ENCODE results near the gene C4orf36. TPM values are rescaled to one million over a fixed set of nuclear protein-coding genes. Genes with fewer than 3 reads are reported as not detected.

C4orf36 gene
- polyA plus RNA-seq, 4 donors: 0.46 to 4.0 (median 0.54) TPM; not detected in 1

GRCh38 chr4:86934771-86935565, 42.7 kb upstream of the C4orf36 start, which contains the start of gene AFF1:
Gene AFF1, plus strand, starts transcription at chr4:86935011. Its CDS starts 13,523 bp downstream, at chr4:86948534.
- Histone ChIP-seq H3K36me3 (ENCODE audit: control insufficient read depth in 3 of 3, insufficient read depth in 2 of 3, low read depth in 1 of 3, low read length in 3 of 3) (peaks cover 0 to 7% (median 5%) of the 10 kb centered on the region in 3 donors), H3K4me1 (ENCODE audit: control insufficient read depth in 3 of 3, insufficient read depth in 2 of 3, low read depth in 1 of 3, low read length in 2 of 3) (peaks cover 6 to 23% (median 17%) of the 10 kb centered on the region in 3 donors), H3K9me3 (ENCODE audit: control insufficient read depth in 2 of 2, insufficient read depth in 1 of 2, low read depth in 1 of 2, low read length in 1 of 2) (no peaks in the 10 kb centered on the region), H3K4me3 (ENCODE audit: low read depth in 1 of 3, low read length in 3 of 3) (peak within 1 kb of the TSS; percentile 79 to 93 (median 83)), H3K27me3 (ENCODE audit: control insufficient read depth in 3 of 3, insufficient read depth in 3 of 3, low read length in 3 of 3) (no peaks in the 10 kb centered on the region), H3K27ac (ENCODE audit: low read depth in 1 of 3, low read length in 2 of 3) (peak within 1 kb of the TSS; percentile 93 to 98 (median 96))
- WGBS, 3 donors: 0 to 1% (median 0%) methylated on average over 66 to 97 of the region's 97 CpGs
- FAIRE-seq (no peak), DNase-seq (peak; percentile 94 to 98)

GRCh38 chr4:86934147-86934770, 42.0 kb upstream of the C4orf36 start:
- 2 to 7% (median 3%) methylated on average over 15 of the region's 15 CpGs for WGBS, 3 donors
- Histone ChIP-seq H3K27ac (ENCODE audit: low read depth in 1 of 3, low read length in 2 of 3) (peak overlapping the region; percentile 91 to 98 (median 92)), H3K9me3 (ENCODE audit: control insufficient read depth in 2 of 2, insufficient read depth in 1 of 2, low read depth in 1 of 2, low read length in 1 of 2) (no peaks in the 10 kb centered on the region), H3K36me3 (ENCODE audit: control insufficient read depth in 3 of 3, insufficient read depth in 2 of 3, low read depth in 1 of 3, low read length in 3 of 3) (peaks cover 0 to 7% (median 5%) of the 10 kb centered on the region in 3 donors), H3K27me3 (ENCODE audit: control insufficient read depth in 3 of 3, insufficient read depth in 3 of 3, low read length in 3 of 3) (no peaks in the 10 kb centered on the region), H3K4me3 (ENCODE audit: low read depth in 1 of 3, low read length in 3 of 3) (peak overlapping the region; percentile 53 to 83 (median 75)), H3K4me1 (ENCODE audit: control insufficient read depth in 3 of 3, insufficient read depth in 2 of 3, low read depth in 1 of 3, low read length in 2 of 3) (peaks cover 1 to 15% (median 12%) of the 10 kb centered on the region in 3 donors)
- FAIRE-seq (no peak), DNase-seq (no peak)

- no peak for DNase-seq
- peaks cover 0 to 7% (median 0%) of the 10 kb centered on the region in 3 donors for H3K4me1 ChIP-seq (ENCODE audit: control insufficient read depth in 3 of 3, insufficient read depth in 2 of 3, low read depth in 1 of 3, low read length in 2 of 3)
- H3K27ac ChIP-seq (ENCODE audit: low read depth in 1 of 3, low read length in 2 of 3): peak overlapping the region in 1 of 3 donors; percentile 33
- H3K27me3 ChIP-seq (ENCODE audit: control insufficient read depth in 3 of 3, insufficient read depth in 3 of 3, low read length in 3 of 3): no peaks in the 10 kb centered on the region
- H3K4me3 ChIP-seq (ENCODE audit: low read depth in 1 of 3, low read length in 3 of 3): no peak overlapping the region
- H3K36me3 ChIP-seq (ENCODE audit: control insufficient read depth in 3 of 3, insufficient read depth in 2 of 3, low read depth in 1 of 3, low read length in 3 of 3): peaks cover 0 to 9% (median 7%) of the 10 kb centered on the region in 3 donors
- 80 to 88% (median 86%) methylated on average over 10 of the region's 10 CpGs for WGBS, 3 donors
- FAIRE-seq: no peak
- peaks cover 0 to 5% of the 10 kb centered on the region in 2 donors for H3K9me3 ChIP-seq (ENCODE audit: control insufficient read depth in 2 of 2, insufficient read depth in 1 of 2, low read depth in 1 of 2, low read length in 1 of 2)
Observed at GRCh38 chr4:86928400-86929255, 36.4 kb upstream of the C4orf36 start.

- no peak for FAIRE-seq
- no peaks in the 10 kb centered on the region for H3K27me3 ChIP-seq (ENCODE audit: control insufficient read depth in 3 of 3, insufficient read depth in 3 of 3, low read length in 3 of 3)
- no peak for DNase-seq
- WGBS, 3 donors: 51 to 80% (median 70%) methylated on average over 2 of the region's 2 CpGs
- H3K4me1 ChIP-seq (ENCODE audit: control insufficient read depth in 3 of 3, insufficient read depth in 2 of 3, low read depth in 1 of 3, low read length in 2 of 3): peaks cover 0 to 7% (median 0%) of the 10 kb centered on the region in 3 donors
- H3K9me3 ChIP-seq (ENCODE audit: control insufficient read depth in 2 of 2, insufficient read depth in 1 of 2, low read depth in 1 of 2, low read length in 1 of 2): peaks cover 0 to 5% of the 10 kb centered on the region in 2 donors
- peaks cover 0 to 9% (median 7%) of the 10 kb centered on the region in 3 donors for H3K36me3 ChIP-seq (ENCODE audit: control insufficient read depth in 3 of 3, insufficient read depth in 2 of 3, low read depth in 1 of 3, low read length in 3 of 3)
- H3K27ac ChIP-seq (ENCODE audit: low read depth in 1 of 3, low read length in 2 of 3): peak overlapping the region in 1 of 3 donors; percentile 33
- H3K4me3 ChIP-seq (ENCODE audit: low read depth in 1 of 3, low read length in 3 of 3): no peak overlapping the region
Observed at GRCh38 chr4:86927843-86928395, 35.7 kb upstream of the C4orf36 start.

DNA sequence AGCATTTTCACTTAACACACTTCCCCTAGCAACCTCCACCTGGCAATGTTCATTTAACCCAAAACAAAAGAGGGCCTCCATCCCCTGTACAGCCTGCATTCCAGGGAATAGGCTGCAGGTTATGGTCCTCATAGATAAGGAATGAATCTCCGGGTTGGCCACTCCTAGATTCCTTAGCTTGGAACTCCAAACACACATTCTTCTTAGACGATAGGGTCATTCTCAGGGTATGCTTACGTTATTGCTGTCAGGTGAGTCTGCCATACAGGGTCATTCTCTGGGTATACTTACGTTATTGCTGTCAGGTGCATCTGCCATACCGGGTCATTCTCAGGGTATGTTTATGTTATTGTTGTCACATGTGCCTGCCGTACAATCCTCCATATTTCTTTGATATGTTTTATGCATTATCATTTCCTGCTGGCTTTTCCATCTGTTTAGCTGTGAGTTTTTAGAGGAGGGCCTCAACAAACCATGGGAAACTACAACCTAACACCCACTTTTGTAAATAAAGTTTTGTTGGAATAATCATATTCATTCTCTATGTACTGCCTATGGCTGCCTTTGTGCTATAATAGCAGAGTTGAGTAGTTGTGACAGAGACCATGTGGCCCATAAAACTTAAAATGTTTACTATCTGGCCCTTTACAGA, 34.3 kb upstream of the C4orf36 start:
- no peak for FAIRE-seq
- H3K9me3 ChIP-seq (ENCODE audit: control insufficient read depth in 2 of 2, insufficient read depth in 1 of 2, low read depth in 1 of 2, low read length in 1 of 2): peaks cover 0 to 5% of the 10 kb centered on the region in 2 donors
- H3K27me3 ChIP-seq (ENCODE audit: control insufficient read depth in 3 of 3, insufficient read depth in 3 of 3, low read length in 3 of 3): no peaks in the 10 kb centered on the region
- H3K27ac ChIP-seq (ENCODE audit: low read depth in 1 of 3, low read length in 2 of 3): peak overlapping the region in 1 of 3 donors; percentile 62
- H3K4me3 ChIP-seq (ENCODE audit: low read depth in 1 of 3, low read length in 3 of 3): no peak overlapping the region
- WGBS, 3 donors: 77 to 85% (median 83%) methylated on average over 6 of the region's 6 CpGs
- peaks cover 0 to 9% (median 0%) of the 10 kb centered on the region in 3 donors for H3K4me1 ChIP-seq (ENCODE audit: control insufficient read depth in 3 of 3, insufficient read depth in 2 of 3, low read depth in 1 of 3, low read length in 2 of 3)
- peaks cover 0 to 11% (median 7%) of the 10 kb centered on the region in 3 donors for H3K36me3 ChIP-seq (ENCODE audit: control insufficient read depth in 3 of 3, insufficient read depth in 2 of 3, low read depth in 1 of 3, low read length in 3 of 3)
- DNase-seq: peak in 1 of 2 donors; percentile 87

- H3K4me1 ChIP-seq (ENCODE audit: control insufficient read depth in 3 of 3, insufficient read depth in 2 of 3, low read depth in 1 of 3, low read length in 2 of 3): peaks cover 0 to 12% (median 0%) of the 10 kb centered on the region in 3 donors
- no peaks in the 10 kb centered on the region for H3K27me3 ChIP-seq (ENCODE audit: control insufficient read depth in 3 of 3, insufficient read depth in 3 of 3, low read length in 3 of 3)
- peaks cover 0 to 5% of the 10 kb centered on the region in 2 donors for H3K9me3 ChIP-seq (ENCODE audit: control insufficient read depth in 2 of 2, insufficient read depth in 1 of 2, low read depth in 1 of 2, low read length in 1 of 2)
- WGBS, 3 donors: 35 to 80% (median 47%) methylated on average over 2 of the region's 2 CpGs
- peaks cover 0 to 7% (median 0%) of the 10 kb centered on the region in 3 donors for H3K36me3 ChIP-seq (ENCODE audit: control insufficient read depth in 3 of 3, insufficient read depth in 2 of 3, low read depth in 1 of 3, low read length in 3 of 3)
- no peak for FAIRE-seq
- H3K27ac ChIP-seq (ENCODE audit: low read depth in 1 of 3, low read length in 2 of 3): no peak overlapping the region
- H3K4me3 ChIP-seq (ENCODE audit: low read depth in 1 of 3, low read length in 3 of 3): no peak overlapping the region
- DNase-seq: no peak
Observed at GRCh38 chr4:86924811-86925210, 32.6 kb upstream of the C4orf36 start.

DNA sequence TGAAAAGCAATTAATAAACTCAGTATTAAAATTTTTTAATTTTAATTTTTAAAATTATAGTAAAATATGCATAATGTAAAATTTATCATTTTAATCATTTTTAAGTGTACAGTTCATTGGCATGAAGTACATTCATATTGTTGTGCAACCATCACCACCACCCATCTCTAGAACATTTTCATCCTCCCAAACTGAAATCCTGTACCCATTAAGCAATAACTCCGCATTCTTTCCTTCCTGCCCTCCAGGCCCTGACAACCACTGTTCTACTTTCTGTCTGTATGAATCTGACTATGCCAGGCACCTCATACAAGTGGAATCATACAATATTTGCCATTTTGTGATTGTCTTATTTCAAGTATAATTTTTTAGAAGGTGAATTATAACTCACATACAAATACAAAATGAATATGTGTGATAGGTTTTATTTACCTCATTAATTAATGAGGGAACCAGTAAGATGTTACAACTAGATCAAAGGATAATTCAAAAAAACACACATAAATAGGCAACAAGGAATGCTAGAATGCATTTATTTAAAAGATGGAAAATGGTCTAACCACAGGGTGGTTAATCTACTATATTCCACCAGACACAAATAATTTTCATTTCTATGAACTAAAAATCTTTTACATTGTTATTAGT, 29.5 kb upstream of the C4orf36 start:
- peaks cover 0 to 5% of the 10 kb centered on the region in 2 donors for H3K9me3 ChIP-seq (ENCODE audit: control insufficient read depth in 2 of 2, insufficient read depth in 1 of 2, low read depth in 1 of 2, low read length in 1 of 2)
- H3K27ac ChIP-seq (ENCODE audit: low read depth in 1 of 3, low read length in 2 of 3): no peak overlapping the region
- WGBS, 3 donors: 92 to 100% (median 100%) methylated on average over 1 of the region's 1 CpG
- DNase-seq (no peak), FAIRE-seq (no peak)
- no peaks in the 10 kb centered on the region for H3K27me3 ChIP-seq (ENCODE audit: control insufficient read depth in 3 of 3, insufficient read depth in 3 of 3, low read length in 3 of 3)
- H3K4me1 ChIP-seq (ENCODE audit: control insufficient read depth in 3 of 3, insufficient read depth in 2 of 3, low read depth in 1 of 3, low read length in 2 of 3): peaks cover 0 to 8% (median 0%) of the 10 kb centered on the region in 3 donors
- H3K36me3 ChIP-seq (ENCODE audit: control insufficient read depth in 3 of 3, insufficient read depth in 2 of 3, low read depth in 1 of 3, low read length in 3 of 3): peaks cover 0 to 7% (median 0%) of the 10 kb centered on the region in 3 donors
- no peak overlapping the region for H3K4me3 ChIP-seq (ENCODE audit: low read depth in 1 of 3, low read length in 3 of 3)
